Uterus (tissue), 2 donors: ENCODE data around the gene NCAPG2.

Experiments
- CTCF ChIP-seq, 4 experiments: fragments of 200-600 bp in 2 of 4; fragments of 450-650 bp in 2 of 4; sonication (generic) in 2 of 4; IDR thresholded peaks; one replicate each; pipeline ENCODE4 v1.5.1; 2016 to 2019; ENCODE audit warnings: antibody characterized with exemption in 4 of 4, mild to moderate bottlenecking in 2 of 4, moderate library complexity in 1 of 4
- POLR2A ChIP-seq, 2 donors: fragments of 450-650 bp; IDR thresholded peaks; one replicate each; pipeline ENCODE4 v1.6.1; 2016; ENCODE audit warnings: antibody characterized with exemption in 2 of 2, mild to moderate bottlenecking in 1 of 2, moderate library complexity in 1 of 2

GRCh38 chr7:158749396-158749795 lies 44.8 kb upstream of the NCAPG2 start:
- TF ChIP-seq CTCF (IDR thresholded peaks at IDR 0.05) (no peak), POLR2A (IDR thresholded peaks at IDR 0.05) (no peak)
